ENCODE data around the gene CMA1.
"Not testable (repeated sequence)": the region's sequence is repeated elsewhere in the genome, so short reads cannot be mapped to it uniquely, and the experiment has no call there.

Gene CMA1

DNA sequence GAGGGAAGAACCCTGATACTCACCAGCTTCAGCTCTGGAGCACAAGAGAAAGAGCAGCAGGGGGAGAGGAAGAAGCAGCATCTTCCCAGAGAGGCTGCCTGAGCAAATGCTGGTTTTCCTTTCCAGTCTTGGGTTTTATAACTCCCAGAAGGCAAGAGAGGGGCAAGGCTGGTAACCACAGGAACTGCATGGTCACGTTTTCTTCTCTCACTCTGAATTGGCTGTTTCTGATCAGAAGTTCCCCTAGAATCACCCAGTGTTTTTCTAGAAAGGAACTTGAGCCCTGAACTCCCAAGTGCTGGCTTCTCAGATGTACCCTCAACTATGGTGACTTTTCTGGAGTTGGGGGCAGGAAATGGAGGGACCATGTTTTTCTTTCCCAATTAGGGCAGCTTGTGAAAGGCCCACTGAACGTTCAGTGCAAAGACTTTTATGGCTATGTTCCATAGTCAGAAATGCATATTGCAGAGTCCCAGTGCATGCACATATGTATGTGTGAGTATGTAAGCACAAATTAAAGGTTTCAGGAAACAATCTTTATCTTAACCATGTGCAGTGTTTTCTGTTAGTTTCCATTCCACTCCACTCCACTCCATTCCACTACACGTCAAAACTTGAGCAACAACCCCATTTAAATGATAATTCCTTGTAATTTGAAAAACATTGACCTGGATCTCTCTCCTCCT is at the start of gene CMA1:
CMA1 (minus strand) TSS at position 111 of the 686 bp plus-strand sequence; CDS start at position 81, 30 bp downstream.
- DNase-seq (ENCODE audit: extremely low read depth in 1 of 2, low read depth in 1 of 2) = no peak

DNA sequence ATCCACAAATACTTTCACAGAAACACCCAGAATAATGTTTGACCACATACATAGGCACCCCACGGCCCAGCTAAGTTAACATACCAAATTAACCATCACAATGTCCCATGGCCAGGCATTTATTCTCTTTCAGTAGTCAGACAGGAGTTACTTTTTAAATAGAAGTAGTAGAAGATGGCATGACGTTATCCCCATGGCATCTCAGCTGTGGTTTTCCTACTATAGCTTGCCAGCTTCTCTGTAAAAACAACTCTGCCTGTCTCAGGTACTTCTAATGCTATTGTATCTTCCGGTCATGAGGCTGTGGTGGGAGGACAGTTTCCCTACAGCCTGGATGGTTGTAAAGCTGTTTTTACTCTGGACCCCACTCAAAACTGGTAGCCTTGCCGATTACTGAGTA is 48.7 kb upstream of the CMA1 start:
- DNase-seq (ENCODE audit: extremely low read depth in 1 of 2, low read depth in 1 of 2) = no peak

DNA sequence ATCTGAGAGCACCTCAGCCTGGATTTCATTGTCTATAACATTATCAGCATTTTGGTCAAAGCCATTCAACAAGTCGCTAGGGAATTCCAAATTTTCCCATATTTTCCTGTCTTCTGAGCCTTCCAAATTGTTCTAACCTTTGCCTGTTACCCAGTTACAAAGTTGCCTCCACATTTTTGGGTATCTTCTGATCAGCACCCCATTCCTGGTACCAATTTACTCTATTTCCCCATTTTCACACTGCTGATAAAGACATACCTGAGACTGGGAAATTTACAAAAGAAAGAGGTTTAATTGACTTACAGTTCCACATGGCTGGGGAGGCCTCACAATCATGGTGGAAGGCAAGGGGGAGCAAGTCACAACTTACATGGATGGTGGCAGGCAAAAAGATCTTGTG is 41.0 kb upstream of the CMA1 start:
- not testable (repeated sequence) for DNase-seq (ENCODE audit: extremely low read depth in 1 of 2, low read depth in 1 of 2)

DNA sequence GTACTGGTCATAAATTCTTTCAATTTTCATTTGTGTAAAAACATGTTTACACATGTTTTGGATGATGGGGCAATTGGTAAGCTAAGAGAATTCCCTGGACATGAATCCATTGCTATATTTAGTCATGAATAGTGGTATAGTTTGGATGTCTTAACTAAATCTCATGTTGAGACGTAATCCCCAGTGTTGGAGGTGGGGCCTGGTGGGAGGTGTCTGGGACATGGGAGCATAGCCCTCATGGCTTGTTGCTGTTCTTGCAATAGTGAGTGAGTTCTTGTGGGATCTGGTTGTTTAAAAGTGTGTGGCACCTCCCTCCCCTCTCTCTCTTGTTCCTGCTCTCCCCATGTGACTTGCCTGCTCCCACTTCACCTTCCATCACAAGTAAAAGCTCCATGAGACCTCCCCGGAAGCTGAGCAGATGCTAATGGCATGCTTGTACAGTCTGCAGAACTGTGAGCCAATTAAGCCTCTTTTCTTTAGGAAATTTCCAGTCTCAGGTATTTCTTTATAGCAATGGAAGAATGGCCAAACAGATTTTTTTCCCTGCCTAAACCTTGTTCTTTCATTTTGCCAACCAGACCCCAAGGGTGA is 34.4 kb upstream of the CMA1 start:
- no peak for DNase-seq (ENCODE audit: extremely low read depth in 1 of 2, low read depth in 1 of 2)

GRCh38 chr14:24535737-24536136 is 27.7 kb upstream of the CMA1 start:
- DNase-seq (ENCODE audit: extremely low read depth in 1 of 2, low read depth in 1 of 2) = no peak

GRCh38 chr14:24534286-24534685 is 26.2 kb upstream of the CMA1 start:
- no peak for DNase-seq (ENCODE audit: extremely low read depth in 1 of 2, low read depth in 1 of 2)

DNA sequence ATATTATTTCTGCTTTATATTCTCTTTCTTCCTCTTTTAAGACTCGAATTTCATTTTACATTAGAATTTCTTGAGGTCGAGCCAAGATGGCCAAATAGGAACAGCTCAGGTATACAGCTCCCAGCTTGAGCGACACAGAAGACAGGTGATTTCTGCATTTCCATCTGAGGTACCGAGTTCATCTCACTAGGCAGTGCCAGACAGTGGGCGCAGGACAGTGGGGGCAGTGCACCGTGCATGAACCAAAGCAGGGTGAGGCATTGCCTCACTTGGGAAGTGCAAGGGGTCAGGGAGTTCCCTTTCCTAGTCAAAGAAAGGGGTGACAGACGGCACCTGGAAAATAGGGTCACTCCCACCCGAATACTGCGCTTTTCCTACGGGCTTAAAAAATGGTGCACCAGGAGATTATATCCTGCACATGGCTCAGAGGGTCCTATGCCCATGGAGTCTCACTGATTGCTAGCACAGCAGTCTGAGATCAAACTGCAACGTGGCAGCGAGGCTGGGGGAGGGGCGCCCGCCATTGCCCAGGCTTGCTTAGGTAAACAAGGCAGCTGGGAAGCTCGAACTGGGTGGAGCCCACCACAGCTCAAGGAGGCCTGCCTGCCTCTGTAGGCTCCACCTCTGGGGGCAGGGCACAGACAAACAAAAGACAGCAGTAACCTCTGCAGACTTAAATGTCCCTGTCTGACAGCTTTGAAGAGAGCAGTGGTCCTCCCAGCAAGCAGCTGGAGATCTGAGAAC is 18.0 kb upstream of the CMA1 start:
- DNase-seq (ENCODE audit: extremely low read depth in 1 of 2, low read depth in 1 of 2) = not testable (repeated sequence)

GRCh38 chr14:24518851-24519250 is 10.8 kb upstream of the CMA1 start:
- DNase-seq (ENCODE audit: extremely low read depth in 1 of 2, low read depth in 1 of 2) = no peak

DNA sequence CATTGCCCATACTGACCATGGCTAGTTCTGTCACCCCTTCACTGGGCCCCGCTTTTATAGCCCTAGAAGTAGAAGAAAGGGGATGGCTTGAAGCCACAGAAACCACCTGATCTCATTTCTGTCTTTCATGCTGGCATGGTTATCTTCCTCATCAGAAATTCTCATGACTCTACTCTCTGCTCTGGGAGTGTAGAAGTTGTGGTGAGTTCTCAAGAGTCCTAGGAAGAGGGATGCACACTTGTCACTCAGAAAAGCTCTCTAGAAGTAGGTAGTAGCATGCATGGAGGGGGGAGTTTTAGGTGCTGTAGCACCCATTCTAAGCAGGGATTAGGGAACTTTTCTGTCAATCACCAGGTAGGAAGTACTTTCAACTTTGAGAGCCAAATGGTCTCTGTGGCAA is 6.1 kb upstream of the CMA1 start:
- no peak for DNase-seq (ENCODE audit: extremely low read depth in 1 of 2, low read depth in 1 of 2)

GRCh38 chr14:24513009-24513408 is 4.9 kb upstream of the CMA1 start:
- no peak for DNase-seq (ENCODE audit: extremely low read depth in 1 of 2, low read depth in 1 of 2)

DNA sequence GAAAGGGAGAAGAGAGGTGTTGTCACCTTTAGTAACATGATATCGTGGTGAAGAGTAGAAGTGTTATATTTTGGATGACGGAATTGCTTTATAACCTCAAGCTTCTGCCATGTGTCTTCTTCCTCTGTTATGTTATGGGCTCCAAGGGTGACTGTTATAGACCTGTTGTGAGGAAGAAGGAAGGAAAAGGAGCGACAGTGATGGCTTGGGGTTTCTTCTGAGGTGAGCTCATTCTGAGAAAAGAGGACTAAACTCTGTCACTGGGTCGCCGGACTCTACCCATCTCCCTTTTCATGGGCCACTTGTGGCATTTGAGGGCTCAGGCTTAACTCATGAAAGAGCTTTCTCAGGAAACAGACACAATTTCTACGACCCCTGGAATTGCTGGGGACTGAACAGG is 1.6 kb downstream of the CMA1 start:
- no peak for DNase-seq (ENCODE audit: extremely low read depth in 1 of 2, low read depth in 1 of 2)

DNA sequence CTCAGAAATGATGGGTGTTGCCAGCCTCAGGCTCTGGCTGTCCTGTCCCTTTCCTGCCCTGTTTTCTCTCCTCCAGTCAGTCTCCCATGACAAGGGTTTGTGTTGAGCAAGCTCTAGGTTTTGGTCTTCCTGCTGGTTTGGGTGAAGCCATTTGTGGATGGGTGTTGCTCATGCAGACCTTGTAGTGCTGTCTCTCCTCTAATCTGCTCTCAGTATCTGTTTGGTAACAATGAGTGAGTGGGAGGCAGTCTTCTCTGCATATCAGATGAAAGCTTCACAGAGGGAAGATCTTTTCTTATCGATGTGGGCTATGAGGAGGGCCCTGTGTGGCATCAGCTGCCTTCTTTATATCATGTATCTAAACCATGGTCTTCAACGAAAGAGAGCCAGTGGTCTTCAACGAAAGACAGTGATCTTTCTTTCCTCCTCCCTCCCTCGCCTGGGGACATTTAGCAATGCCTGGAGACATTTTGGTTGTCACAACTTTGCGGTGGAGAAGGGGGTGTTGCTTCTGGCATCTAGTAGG is 3.6 kb downstream of the CMA1 start:
- no peak for DNase-seq (ENCODE audit: extremely low read depth in 1 of 2, low read depth in 1 of 2)

DNA sequence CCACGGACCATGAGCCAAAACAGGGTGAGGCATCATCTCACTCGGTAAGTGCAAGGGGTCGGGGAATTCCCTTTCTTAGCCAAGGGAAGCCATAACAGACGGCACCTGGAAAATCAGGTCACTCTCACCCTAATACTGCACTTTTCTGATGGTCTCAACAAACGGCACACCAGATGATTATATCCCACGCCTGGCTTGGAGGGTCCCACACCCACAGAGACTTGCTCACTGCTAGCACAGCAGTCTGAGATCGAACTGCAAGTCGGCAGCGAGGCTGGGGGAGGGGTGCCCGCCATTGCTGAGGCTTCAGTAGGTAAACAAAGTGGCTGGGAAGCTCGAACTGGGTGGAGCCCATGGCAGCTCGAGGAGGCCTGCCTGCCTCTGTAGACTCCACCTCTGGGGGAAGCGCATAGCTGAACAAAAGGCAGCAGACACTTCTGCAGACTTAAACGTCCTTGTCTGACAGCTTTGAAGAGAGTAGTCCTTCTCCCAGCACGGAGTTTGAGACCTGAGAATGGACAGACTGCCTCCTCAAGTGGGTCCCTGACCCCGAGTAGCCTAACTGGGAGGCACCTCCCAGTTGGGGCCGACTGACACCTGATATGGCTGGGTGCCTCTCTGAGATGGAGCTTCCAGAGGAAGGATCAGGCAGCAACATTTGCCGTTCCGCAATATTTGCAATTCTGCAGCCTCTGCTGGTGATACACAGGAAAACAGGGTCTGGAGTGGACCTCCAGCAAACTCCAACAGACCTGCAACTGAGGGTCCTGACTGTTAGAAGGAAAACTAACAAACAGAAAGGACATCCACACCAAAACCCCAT is 16.3 kb downstream of the CMA1 start:
- DNase-seq (ENCODE audit: extremely low read depth in 1 of 2, low read depth in 1 of 2) = not testable (repeated sequence)

- DNase-seq (ENCODE audit: extremely low read depth in 1 of 2, low read depth in 1 of 2) = no peak
Observed at GRCh38 chr14:24483604-24484252, 24.3 kb downstream of the CMA1 start.

DNA sequence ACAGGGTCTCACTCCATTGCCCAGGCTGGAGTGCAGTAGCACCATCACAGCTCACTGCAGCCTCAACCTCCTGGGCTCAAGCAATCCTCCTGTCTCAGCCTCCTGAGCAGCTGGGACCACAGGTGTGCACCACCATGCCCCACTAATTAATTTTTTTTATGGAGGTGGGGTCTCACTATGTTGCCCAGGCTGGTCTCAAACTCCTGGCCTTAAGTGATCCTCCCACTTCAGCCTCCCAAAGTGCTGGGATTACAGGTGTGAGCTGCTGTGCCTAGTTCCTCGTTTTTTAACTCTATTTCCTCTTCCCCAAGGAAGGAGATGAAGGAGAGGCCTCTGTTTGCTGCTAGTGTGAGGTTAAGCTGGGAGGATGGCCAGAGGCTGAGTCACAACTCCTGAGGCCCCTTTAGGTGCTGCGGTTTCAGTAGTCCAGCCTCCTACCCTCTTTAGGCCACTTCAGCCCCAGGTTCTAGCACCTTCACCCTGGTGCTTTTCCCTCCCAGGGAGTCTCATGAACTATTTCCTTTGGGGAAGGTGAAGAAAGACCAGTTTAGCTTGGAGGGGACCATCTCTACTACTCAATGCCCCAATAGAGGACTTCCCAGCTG is 25.3 kb downstream of the CMA1 start:
- not testable (repeated sequence) for DNase-seq (ENCODE audit: extremely low read depth in 1 of 2, low read depth in 1 of 2)

- peak in 1 of 2 donors; percentile 17 for DNase-seq (ENCODE audit: extremely low read depth in 1 of 2, low read depth in 1 of 2)
Observed at GRCh38 chr14:24481622-24482324, 26.3 kb downstream of the CMA1 start.

DNA sequence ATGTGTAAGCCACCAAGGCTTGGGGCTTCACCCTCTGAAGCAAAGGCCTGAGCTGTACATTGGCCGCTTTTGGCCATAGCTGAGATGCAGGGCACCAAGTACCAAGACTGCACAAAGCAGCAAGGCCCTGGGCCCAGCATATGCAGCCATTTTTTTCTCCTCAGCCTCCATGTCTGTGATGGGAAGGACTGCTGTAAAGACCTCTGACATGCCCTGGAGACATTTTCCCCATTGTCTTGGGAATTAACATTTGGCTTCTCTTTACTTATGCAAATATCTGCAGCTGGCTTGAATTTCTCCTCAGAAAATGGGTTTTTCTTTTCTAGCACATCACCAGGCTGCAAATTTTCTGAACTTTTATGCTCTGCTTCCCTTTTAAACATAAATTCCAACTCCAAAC is 28.1 kb downstream of the CMA1 start:
- DNase-seq (ENCODE audit: extremely low read depth in 1 of 2, low read depth in 1 of 2) = not testable (repeated sequence)

DNA sequence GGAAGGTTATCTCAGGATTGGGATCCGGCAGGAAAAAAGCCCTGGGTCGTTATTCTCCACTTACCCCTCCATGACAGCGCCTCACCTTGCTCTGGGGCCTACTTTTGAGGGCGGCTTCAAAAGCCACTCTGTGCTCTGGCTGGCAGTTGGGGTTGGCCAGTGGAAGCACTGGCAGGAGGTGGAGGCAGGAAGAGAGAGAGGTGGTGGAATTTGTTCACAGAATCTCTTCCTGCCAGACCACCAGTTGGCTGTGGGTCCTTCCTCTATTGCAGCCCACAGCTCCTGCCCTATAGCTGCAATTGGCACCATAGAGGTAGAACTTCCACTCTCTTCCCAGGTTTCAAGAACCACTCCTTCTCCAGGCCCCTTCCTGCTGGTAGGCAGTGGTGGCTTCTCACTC is 32.8 kb downstream of the CMA1 start:
- DNase-seq (ENCODE audit: extremely low read depth in 1 of 2, low read depth in 1 of 2) = no peak

DNA sequence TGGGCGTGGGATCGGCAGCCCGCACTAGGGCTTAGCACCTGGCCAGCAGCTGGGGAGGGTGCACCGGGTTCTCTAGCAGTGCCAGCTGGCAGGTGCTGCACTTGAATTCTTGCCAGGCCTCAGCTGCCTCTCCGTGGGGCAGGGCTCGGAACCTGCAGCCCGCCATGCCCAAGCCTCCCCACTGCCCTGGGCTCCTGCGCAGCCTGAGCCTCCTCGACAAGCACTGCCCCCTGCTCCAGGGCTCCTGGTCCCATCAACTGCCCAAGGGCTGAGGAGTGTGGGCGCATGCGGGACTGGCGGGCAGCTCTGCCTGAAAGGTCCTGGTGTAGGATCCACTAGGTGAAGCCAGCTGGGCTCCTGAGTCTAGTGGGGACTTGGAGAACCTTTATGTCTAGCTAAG is 34.9 kb downstream of the CMA1 start:
- no peak for DNase-seq (ENCODE audit: extremely low read depth in 1 of 2, low read depth in 1 of 2)
